Naive thymus-derived CD8-positive, alpha-beta T cell (primary cell): Measurements from ENCODE around the gene SBF2. TPM values are rescaled to one million over a fixed set of nuclear protein-coding genes. Genes with fewer than 3 reads are reported as not detected.
"Not testable (repeated sequence)": the region's sequence is repeated elsewhere in the genome, so short reads cannot be mapped to it uniquely, and the experiment has no call there.

ENCODE experiments used
- ATAC-seq, 2 donors: fragments of 150-1000 bp; cut with Tn5 transposase in 1 of 2; sonication (Bioruptor Pico), chemical (Tn5 transposase) in 1 of 2; 1 replicate in 1 of 2; 2 replicates in 1 of 2; pipeline ENCODE4 v1.10.0; 2021; ENCODE audit warnings: mild to moderate bottlenecking in 2 of 2, moderate library complexity in 2 of 2
- POLR2A ChIA-PET: fragments of 350-600 bp; sonication (Branson Sonifier 250); formaldehyde crosslinking; loops from one replicate; lab custom pipeline; 2021; ENCODE audit warnings: antibody characterized with exemption; lab: Charles Lee
- DNase-seq, 10 donors: peaks; one replicate each; pipeline versions ENCODE4 v3.0.0 to v3.0.0-alpha.2; 2020 to 2022
- H3K27ac Mint-ChIP-seq, 10 donors: one replicate each; pipeline ENCODE4 v1.8.0; 2020 to 2022; ENCODE audit warnings: mild to moderate bottlenecking in 10 of 10, mixed read lengths in 10 of 10, moderate library complexity in 4 of 10, inconsistent platforms in 1 of 10
- H3K27me3 Mint-ChIP-seq, 5 donors: one replicate each; pipeline ENCODE4 v1.8.0; 2021 to 2022; ENCODE audit warnings: mixed read lengths in 5 of 5
- H3K36me3 Mint-ChIP-seq, 3 donors: one replicate each; pipeline ENCODE4 v1.8.0; 2020 to 2022; ENCODE audit warnings: mixed read lengths in 3 of 3, mild to moderate bottlenecking in 2 of 3, inconsistent platforms in 1 of 3
- H3K4me1 Mint-ChIP-seq, 4 donors: one replicate each; pipeline ENCODE4 v1.8.0; 2021 to 2022; ENCODE audit warnings: mixed read lengths in 4 of 4
- H3K4me3 Mint-ChIP-seq, 10 donors: one replicate each; pipeline ENCODE4 v1.8.0; 2020 to 2022; ENCODE audit warnings: mild to moderate bottlenecking in 10 of 10, mixed read lengths in 10 of 10, moderate library complexity in 6 of 10, inconsistent platforms in 1 of 10
- H3K9me3 Mint-ChIP-seq, 9 donors: one replicate each; pipeline ENCODE4 v1.8.0; 2020 to 2022; ENCODE audit warnings: mixed read lengths in 9 of 9, mild to moderate bottlenecking in 3 of 9, inconsistent platforms in 1 of 9, moderate library complexity in 1 of 9
- polyA plus RNA-seq, 3 donors: library from polyadenylated mRNA; unstranded; fragments of 300-500 nt; fragmentation: Illumina TruSeq; gene quantifications; one replicate each; pipeline ENCODE4 v1.2.3, GENCODE V29; 2021
- total RNA-seq, 8 experiments: library from RNA in 2 of 8; stranded (reverse) in 2 of 8; gene quantifications; one replicate each; pipeline ENCODE4 v1.2.3 and lab custom pipeline; 2021 to 2026

Gene SBF2
- total and polyA plus RNA-seq, 5 experiments from 2014 or later: 2.0 to 14.6 (median 4.9) TPM

DNA sequence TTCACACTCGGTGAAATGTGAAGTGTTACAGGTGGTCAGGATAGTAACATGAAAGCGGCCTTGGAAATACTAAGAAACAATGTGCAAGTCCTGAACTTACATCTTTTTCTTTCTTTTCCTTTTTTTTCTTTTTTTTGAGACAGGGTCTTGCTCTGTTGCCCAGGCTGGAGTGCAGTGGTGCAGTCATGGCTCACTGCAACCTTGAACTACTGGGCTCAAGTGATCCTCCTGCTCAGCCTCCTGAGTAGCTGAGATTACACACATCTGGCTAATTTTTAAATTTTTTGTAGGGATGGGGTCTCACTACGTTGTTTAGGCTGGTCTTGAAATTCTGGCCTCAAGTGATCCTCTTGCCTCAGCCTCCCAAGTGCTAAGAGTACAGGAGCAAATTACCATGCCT is 377.5 kb downstream of the SBF2 start:
- Mint-ChIP-seq H3K36me3 (peaks cover 0 to 6% (median 6%) of the 10 kb centered on the region in 3 donors), H3K4me3 (no peak overlapping the region), H3K4me1 (no peaks in the 10 kb centered on the region), H3K27me3 (no peaks in the 10 kb centered on the region), H3K9me3 (no peaks in the 10 kb centered on the region), H3K27ac (no peak overlapping the region)
- POLR2A ChIA-PET: no interaction called here
- DNase-seq: no peak
- no peak for ATAC-seq

DNA sequence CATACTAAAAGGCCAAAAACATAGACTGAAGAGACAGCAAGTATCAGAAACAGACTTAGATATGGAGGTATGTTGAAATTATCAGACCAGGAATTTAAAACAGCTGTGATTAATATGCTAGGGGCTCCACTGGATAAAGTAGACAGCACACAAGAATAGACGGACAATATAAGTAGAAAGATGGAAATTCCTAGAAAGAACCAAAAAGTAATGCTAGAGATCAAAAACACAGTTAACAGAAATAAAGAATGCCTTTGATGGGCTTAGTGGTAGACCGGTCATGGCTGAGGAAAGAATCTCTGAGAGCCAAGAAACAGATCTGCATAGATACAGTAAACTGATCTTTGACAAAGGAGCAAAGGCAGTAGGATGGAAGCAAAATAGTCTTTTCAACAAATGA is 380.0 kb downstream of the SBF2 start:
- H3K4me3 Mint-ChIP-seq: no peak overlapping the region
- H3K9me3 Mint-ChIP-seq: no peaks in the 10 kb centered on the region
- no peaks in the 10 kb centered on the region for H3K4me1 Mint-ChIP-seq
- peaks cover 0 to 8% (median 6%) of the 10 kb centered on the region in 3 donors for H3K36me3 Mint-ChIP-seq
- POLR2A ChIA-PET: no interaction called here
- H3K27ac Mint-ChIP-seq: no peak overlapping the region
- DNase-seq (no peak), ATAC-seq (no peak)
- no peaks in the 10 kb centered on the region for H3K27me3 Mint-ChIP-seq

DNA sequence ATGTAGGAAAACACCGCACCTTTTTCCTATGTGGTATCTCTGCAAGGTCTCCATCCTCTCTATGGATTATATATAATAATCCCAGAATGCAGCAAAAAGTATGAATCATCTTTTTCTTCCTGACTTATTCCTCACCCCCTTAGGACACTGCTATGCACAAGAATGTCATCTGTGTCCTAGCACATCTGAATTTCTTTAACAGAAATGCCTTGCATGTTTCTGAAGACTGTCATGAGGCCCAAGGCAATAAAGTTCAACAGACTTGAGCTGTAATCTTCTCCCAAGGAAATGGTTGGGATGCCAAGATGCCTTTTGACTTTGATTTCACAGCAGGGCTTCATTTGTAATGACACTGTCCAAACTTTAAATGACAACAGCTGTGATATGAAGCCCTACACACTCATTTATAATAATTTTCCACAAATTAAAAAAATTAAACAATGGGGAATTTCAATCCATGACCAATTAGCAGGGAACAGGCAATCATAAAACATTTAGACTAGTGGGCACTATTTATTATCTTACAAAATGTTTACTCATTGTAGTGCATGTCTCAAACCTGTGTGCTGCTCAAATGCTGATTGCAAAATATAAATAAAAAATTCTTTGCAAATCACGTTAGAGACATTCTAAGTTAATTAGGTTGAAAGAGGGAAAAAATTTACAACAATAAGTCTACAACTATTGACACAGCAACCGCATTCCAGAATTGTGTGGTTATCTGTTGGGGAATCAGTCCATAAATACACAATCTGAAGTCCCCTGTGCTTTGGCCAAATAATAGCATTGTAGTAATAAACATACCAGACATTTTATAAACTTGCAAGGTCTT is 387.8 kb downstream of the SBF2 start:
- POLR2A ChIA-PET: no interaction called here
- H3K9me3 Mint-ChIP-seq: no peaks in the 10 kb centered on the region
- no peak for ATAC-seq

DNA sequence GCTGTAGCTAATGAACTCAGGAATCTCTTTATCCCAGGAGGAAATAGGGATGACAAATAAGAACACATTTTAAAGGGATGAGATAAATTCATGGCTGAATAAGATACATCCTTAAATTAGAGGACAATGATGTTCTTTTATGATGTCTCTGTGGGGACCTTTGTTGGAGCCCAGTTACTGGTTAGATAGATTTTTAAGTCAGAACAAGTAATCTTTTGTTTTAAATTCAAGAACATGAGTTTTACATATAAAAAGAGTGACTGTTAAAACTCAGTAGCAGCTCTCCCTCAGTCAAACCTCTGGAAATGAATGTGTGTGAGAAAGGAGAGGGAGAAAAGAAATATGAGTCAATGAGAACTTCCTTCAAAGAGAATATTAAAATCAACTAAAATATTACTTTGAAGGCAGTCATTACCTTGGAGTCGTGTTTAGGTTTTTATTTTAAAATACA is 388.5 kb downstream of the SBF2 start:
- Mint-ChIP-seq H3K4me3 (no peak overlapping the region), H3K9me3 (no peaks in the 10 kb centered on the region), H3K27ac (no peak overlapping the region), H3K27me3 (no peaks in the 10 kb centered on the region), H3K4me1 (no peaks in the 10 kb centered on the region), H3K36me3 (peaks cover 0 to 9% (median 3%) of the 10 kb centered on the region in 3 donors)
- POLR2A ChIA-PET: no interaction called here
- ATAC-seq (no peak), DNase-seq (no peak)

More for the DNA sequence above, 387.8 kb downstream of the SBF2 start:
- Mint-ChIP-seq H3K4me1 (no peaks in the 10 kb centered on the region), H3K27ac (no peak overlapping the region), H3K4me3 (no peak overlapping the region), H3K36me3 (peaks cover 0 to 9% (median 5%) of the 10 kb centered on the region in 3 donors), H3K27me3 (no peaks in the 10 kb centered on the region)
- no peak for DNase-seq

DNA sequence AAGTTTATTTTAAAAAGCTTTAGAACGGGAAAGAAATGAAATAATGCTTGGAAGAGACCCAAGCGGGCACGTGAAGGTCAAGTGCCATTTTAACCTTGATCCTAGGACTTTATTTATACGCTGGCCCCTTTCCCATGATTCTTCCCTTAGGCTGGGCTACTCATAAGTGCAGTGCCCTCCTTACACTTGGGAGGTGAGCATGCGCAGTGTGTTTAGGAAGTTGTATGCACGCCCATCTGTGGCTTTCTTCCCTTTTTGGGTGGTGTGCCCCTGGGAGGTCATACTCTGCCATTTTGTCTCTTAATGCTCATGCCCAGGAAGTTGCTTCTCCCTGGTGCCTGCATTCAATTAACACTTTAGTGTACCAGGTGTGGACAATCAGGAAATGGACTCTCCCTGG is 390.4 kb downstream of the SBF2 start:
- Mint-ChIP-seq H3K36me3 (peaks cover 0 to 6% (median 3%) of the 10 kb centered on the region in 3 donors), H3K9me3 (no peaks in the 10 kb centered on the region), H3K27ac (no peak overlapping the region), H3K4me1 (peaks cover 0 to 2% (median 0%) of the 10 kb centered on the region in 4 donors), H3K4me3 (no peak overlapping the region), H3K27me3 (no peaks in the 10 kb centered on the region)
- DNase-seq: no peak
- POLR2A ChIA-PET: no interaction called here
- ATAC-seq: no peak

DNA sequence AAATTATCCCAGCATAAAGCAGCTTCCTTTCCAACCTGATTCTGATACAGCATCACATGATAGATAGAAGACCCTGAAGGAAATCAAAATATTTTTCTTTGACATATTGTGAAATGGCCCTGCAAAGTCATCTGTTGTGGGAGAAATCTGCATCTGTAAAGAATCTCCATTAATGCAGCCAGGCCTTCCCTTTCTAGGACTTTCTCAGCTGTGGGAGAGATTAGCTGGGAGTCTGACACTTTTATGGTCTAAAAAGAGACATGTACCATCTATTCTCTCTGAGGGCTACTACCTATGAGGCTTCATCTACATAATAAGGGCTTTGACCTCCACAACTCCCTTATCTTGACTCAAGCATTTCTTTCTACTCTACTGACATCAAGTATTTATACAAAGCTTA is 392.1 kb downstream of the SBF2 start:
- POLR2A ChIA-PET: no interaction called here
- H3K27me3 Mint-ChIP-seq: no peaks in the 10 kb centered on the region
- H3K9me3 Mint-ChIP-seq: no peaks in the 10 kb centered on the region
- H3K27ac Mint-ChIP-seq: no peak overlapping the region
- H3K4me3 Mint-ChIP-seq: no peak overlapping the region
- H3K36me3 Mint-ChIP-seq: peaks cover 0 to 10% (median 3%) of the 10 kb centered on the region in 3 donors
- ATAC-seq: no peak
- DNase-seq: no peak
- peaks cover 0 to 2% (median 0%) of the 10 kb centered on the region in 4 donors for H3K4me1 Mint-ChIP-seq

DNA sequence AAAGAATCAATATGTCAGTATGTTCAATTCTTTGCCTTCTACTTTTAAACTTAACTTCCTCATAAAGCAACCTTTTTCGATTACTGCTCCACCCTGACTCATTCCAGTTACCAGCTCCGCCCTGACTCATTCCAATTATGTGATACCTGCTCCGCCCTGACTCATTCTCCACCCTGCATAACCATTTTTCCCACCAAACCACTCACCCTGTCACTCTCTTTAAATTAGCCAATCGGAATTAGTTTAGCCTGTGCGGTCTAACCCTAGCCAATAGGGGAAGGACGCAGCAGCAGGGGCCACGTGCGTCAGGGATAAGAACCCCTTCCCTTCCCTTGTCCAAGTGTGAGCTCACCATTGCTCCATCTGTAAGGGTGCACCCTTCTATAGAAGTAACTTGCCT is 393.8 kb downstream of the SBF2 start:
- H3K9me3 Mint-ChIP-seq, DNase-seq, H3K4me1 Mint-ChIP-seq, POLR2A ChIA-PET, H3K27ac Mint-ChIP-seq, H3K27me3 Mint-ChIP-seq, ATAC-seq, H3K4me3 Mint-ChIP-seq: not testable (repeated sequence)
- peaks cover 10 to 19% (median 12%) of the 10 kb centered on the region in 3 donors for H3K36me3 Mint-ChIP-seq

DNA sequence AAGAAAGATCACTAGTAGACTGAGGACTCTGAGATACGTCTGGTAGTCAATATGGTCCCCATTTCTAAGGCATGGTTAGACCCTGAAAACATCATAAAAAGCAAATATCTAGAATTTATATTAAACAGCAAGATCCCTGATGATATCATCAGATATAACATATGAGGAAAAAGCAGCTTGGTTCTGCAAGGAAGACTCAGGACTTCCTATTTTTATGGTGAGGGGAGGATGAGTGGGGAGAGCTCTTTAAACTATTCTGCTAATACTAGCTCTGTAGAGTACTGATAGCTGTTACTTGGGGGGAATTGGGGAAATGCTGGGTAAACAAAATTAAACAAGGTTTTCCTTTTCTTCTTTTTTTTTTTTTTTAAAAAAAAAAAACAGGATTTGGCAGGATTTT is 394.3 kb downstream of the SBF2 start:
- Mint-ChIP-seq H3K4me3 (no peak overlapping the region), H3K27ac (no peak overlapping the region), H3K9me3 (peaks cover 0 to 12% (median 2%) of the 10 kb centered on the region in 9 donors), H3K36me3 (peaks cover 14 to 20% (median 17%) of the 10 kb centered on the region in 3 donors), H3K27me3 (no peaks in the 10 kb centered on the region), H3K4me1 (peaks cover 0 to 2% (median 0%) of the 10 kb centered on the region in 4 donors)
- DNase-seq (no peak), ATAC-seq (no peak)
- POLR2A ChIA-PET: no interaction called here

DNA sequence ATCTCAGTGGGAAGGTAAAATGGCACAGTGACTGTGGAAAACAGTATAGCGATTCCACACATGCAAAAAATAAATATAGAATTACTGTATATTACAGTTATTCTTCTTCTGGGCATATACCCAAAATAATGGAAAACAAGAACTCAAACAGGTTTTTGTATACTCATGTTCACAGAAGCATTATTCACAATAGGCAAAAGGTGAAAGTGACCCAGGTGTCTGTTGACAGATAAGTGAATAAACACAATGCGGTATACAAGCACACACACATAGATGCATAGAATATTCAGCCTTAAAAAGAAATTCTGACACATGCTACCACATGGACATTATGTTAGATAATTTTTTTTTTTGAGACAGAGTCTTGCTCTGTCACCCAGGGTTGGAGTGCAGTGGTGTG is 397.1 kb downstream of the SBF2 start:
- Mint-ChIP-seq H3K4me3 (no peak overlapping the region), H3K36me3 (peaks cover 19 to 25% (median 23%) of the 10 kb centered on the region in 3 donors), H3K4me1 (peaks cover 0 to 2% (median 0%) of the 10 kb centered on the region in 4 donors), H3K27me3 (no peaks in the 10 kb centered on the region), H3K27ac (no peak overlapping the region), H3K9me3 (peaks cover 0 to 12% (median 2%) of the 10 kb centered on the region in 9 donors)
- DNase-seq: no peak
- POLR2A ChIA-PET: no interaction called here
- ATAC-seq: no peak

DNA sequence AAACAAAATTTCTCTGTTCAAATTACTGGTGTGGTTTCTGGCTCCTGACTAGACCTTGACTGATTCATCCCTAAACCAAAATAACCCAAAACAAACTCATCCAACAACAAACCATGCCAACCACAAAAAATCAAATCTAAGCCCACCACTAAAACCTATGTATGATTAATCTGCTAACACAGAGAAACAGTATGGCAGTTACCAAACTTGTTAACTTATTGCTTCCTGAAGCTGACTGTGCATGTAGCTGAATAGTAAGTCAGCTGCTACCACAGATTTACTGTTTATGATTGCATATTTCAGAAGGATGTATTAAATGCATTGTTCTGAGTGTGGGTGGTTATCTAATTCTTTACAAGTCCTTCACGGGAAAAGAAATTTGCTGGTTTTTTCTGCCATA is 399.0 kb downstream of the SBF2 start:
- Mint-ChIP-seq H3K27me3 (no peaks in the 10 kb centered on the region), H3K9me3 (peaks cover 0 to 12% (median 2%) of the 10 kb centered on the region in 9 donors), H3K4me3 (no peak overlapping the region), H3K4me1 (no peaks in the 10 kb centered on the region), H3K36me3 (peaks cover 19 to 27% (median 27%) of the 10 kb centered on the region in 3 donors), H3K27ac (no peak overlapping the region)
- no peak for DNase-seq
- ATAC-seq: no peak
- POLR2A ChIA-PET: no interaction called here

DNA sequence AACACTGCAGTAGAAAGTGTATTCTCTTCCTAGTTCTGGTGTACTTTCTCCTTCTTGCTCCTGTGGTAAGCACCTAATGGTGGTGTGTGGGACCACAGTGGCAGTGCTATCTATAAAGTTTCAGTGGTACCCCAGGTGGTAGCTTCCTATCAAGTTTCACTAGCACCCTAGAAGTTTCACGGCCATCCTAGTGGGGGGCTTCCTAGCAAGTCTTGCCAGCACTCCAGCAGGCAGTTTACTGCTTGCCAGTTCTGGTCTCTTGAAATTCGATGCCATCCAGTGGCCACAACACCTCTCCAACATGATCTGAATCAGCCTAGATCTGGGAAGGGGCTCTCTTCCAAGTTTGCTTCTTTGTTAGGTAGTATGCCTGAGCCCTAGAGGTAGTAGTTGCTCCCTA is 400.5 kb downstream of the SBF2 start:
- Mint-ChIP-seq H3K36me3 (peaks cover 19 to 27% (median 27%) of the 10 kb centered on the region in 3 donors), H3K4me3 (no peak overlapping the region), H3K9me3 (peaks cover 0 to 12% (median 2%) of the 10 kb centered on the region in 9 donors), H3K4me1 (no peaks in the 10 kb centered on the region), H3K27me3 (no peaks in the 10 kb centered on the region), H3K27ac (no peak overlapping the region)
- ATAC-seq (no peak), DNase-seq (no peak)
- POLR2A ChIA-PET: no interaction called here

DNA sequence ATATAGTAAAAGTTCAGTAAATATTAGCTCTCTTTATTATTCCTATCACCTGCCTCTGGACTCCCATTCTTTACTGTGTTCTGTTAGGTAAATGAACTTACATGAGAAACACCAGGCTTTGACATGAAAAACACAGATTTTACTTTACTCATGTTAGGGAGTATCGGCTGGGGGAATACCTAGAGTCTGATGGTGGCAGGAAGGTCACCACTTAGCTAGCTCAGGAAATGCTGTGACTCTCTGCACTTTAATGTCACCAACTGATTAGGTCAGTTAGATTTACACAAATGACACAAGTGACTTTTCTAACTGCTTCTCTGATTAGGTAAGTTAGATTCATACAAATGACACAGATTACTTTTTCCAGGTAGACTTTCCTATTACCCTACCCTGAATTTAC is 405.1 kb downstream of the SBF2 start:
- ATAC-seq (no peak), DNase-seq (no peak)
- Mint-ChIP-seq H3K4me3 (no peak overlapping the region), H3K27me3 (no peaks in the 10 kb centered on the region), H3K9me3 (no peaks in the 10 kb centered on the region), H3K27ac (no peak overlapping the region), H3K4me1 (no peaks in the 10 kb centered on the region), H3K36me3 (peaks cover 5 to 8% (median 7%) of the 10 kb centered on the region in 3 donors)
- POLR2A ChIA-PET: no interaction called here

DNA sequence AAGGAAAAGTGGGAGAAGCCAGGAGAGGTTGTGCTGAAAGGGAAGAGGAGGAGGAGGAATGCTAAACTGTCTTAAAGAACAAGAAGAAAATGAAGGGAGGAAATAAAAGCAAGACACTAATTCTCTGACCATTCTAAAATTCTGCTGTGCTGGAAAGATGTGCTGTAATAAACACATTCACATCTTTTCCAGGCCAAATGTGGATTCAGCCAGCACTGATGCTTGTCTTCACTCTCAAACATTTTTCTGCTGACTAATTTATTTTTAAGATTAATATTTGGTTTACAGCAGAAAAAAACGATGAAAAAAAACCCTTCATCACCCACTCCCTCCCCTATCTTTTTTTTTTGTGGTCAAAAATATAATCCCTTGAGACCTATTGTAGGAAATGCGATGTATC is 406.5 kb downstream of the SBF2 start:
- ATAC-seq (no peak), DNase-seq (no peak)
- no peaks in the 10 kb centered on the region for H3K27me3 Mint-ChIP-seq
- no peaks in the 10 kb centered on the region for H3K4me1 Mint-ChIP-seq
- no peak overlapping the region for H3K4me3 Mint-ChIP-seq
- H3K27ac Mint-ChIP-seq: no peak overlapping the region
- H3K36me3 Mint-ChIP-seq: peaks cover 0 to 4% (median 2%) of the 10 kb centered on the region in 3 donors
- POLR2A ChIA-PET: no interaction called here
- no peaks in the 10 kb centered on the region for H3K9me3 Mint-ChIP-seq
